Measurements from ENCODE around the gene PLAC9.
"Not testable (repeated sequence)": the region's sequence is repeated elsewhere in the genome, so short reads cannot be mapped to it uniquely, and the experiment has no call there.

The PLAC9 gene

DNA sequence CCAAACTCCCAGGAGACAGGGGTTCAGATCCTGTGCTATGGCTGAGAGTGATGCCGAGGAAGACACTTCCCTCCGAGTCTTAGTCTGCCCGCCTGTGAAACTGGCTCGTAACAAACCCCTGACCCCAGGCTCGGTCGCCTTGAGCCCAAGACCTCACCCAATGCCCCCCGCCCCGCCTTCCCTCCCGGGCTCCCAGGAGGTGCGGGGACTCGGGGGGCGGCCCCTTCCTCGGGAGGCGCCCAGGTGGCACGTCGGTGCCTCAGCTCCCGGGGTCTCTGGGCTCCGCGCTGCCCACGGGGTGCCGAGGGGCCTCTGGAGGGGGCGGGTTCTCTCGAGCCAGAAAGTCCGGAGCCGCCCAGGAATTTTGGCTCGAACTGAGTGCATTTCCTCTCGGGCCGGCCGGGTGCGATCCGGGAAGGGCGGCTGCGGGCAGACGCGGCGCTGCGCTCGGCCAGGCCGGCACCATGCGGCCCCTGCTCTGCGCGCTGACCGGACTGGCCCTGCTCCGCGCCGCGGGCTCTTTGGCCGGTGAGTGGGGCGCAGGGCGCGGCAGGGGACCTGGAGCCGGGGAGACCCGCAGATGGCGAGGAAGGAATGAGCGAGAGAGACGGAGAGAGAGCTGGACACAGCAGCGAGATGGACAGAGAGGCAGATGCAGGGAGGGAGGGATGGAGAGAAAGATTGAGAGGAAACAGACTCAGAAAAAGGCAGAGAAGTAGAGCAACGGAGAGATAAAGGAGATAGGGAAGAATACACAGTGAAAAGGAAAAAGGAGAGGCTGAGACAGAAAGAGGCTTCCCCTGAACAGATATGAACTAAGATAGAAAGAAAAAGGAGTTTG is at the start of gene PLAC9:
Gene PLAC9 (plus strand): TSS at position 432 of the 841 bp plus-strand sequence. CDS start 33 bp downstream, at position 465.
- DNase-seq = no peak

- DNase-seq = peak; percentile 32
These were observed 42.4 kb upstream of the PLAC9 start for GRCh38 chr10:80090121-80090520.

DNA sequence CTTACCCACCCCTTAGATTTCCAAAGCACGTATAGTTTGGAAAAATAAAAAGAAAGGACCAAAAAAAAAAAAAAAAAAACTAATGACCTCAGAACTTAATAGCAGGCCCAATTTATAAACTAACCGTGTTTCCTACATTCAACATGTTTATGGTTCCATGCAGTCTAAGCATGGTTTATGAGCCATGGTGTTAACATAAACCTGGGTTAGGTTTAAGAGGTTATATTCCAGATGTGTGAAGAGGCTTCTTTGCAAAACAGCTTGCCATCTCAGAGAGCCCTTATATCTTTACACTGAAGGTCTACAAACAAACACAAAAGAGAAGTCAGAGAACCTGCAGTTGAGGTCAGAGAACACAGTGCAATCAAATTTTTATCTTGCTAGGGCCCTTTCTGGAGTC is 38.3 kb upstream of the PLAC9 start:
- no peak for DNase-seq

DNA sequence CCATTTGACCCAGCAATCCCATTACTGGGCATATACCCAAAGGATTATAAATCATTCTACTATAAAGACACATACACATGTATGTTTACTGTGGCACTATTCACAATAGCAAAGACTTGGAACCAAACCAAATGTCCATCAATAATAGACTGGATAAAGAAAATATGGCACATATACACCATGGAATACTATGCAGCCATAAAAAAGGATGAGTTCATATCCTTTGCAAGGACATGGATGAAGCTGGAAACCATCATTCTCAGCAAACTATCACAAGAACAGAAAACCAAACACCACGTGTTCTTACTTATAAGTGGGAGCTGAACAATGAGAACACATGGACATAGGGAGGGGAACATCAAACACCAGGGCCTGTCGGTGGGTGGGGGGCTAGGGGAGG is 34.3 kb upstream of the PLAC9 start:
- not testable (repeated sequence) for DNase-seq

DNA sequence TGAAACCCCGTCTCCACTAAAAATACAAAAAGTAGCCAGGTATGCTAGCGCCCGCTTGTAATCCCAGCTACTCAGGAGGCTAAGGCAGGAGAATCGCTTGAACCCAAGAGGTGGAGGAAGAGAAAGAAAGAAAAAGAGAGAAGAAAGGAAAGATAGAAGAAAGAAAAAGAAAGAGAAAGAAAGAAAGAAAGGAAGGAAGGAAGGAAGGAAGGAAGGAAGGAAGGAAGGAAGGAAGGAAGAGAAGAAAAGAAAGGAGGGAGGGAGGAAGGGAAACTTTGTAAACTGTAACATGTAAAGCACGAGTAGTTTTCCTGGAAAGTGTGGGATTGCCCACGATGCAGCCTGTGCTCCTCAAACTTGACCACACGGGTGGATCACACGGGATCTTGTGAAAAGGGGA is 33.2 kb upstream of the PLAC9 start:
- not testable (repeated sequence) for DNase-seq

DNA sequence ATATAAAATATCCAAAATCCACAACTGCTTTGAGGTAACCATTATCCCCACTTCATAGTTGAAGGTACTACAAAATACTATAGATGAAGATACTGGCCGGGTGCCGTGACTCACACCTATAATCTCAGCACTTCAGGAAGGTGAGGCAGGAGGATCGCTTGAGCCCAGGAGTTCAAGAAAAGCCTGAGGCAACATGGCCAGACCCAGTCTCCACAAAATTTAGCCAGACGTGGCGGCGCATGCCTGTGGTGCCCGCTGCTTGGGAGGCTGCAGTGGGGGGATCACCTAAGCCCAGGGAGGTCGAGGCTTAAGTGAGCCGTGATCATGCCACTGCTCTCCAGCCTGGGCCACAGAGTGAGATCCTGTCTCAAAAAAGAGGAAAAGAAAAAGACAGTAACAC is 32.4 kb upstream of the PLAC9 start:
- DNase-seq = no peak

DNA sequence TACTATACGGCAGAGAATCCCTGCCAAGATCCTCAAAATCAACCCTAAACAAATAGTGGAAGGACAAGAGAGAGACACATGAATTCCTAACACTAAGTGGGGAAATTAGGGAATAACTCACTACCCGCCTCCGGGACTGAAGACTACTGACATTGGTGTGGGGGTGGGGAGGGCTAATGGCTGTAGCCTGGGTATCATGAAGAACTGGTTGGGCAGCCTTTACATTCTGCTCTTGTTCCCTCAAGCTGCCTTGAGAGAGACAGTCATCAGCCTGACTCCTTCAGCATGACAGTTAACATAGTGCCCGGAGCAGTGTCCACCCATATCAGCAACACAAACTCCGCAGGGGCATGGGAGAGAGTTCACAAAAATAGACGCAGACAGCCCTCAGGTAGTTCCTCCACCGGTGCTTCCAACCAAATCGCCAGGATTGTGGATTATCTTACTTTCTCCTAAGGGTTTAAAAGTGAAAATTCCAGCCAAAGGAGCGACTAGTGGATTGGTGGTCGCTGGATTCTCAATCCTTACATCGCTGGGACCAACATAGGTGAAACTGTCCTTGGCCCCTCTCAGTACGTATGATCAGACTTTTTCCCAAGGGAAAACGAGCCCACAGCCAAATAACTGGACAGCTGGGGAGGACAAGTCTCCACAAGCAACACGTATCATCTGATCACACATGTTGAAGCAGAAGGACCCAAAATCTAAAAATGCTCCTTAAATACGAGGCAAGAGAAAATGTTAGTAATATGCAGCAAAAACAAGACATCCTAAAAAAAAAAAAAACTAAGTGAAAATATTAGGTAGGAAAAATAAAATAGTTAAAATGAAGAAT is 31.5 kb upstream of the PLAC9 start:
- no peak for DNase-seq

- no peak for DNase-seq
These were observed 28.2 kb upstream of the PLAC9 start for GRCh38 chr10:80104066-80104926.

- no peak for DNase-seq
These were observed 23.8 kb upstream of the PLAC9 start for GRCh38 chr10:80108576-80109239.

DNA sequence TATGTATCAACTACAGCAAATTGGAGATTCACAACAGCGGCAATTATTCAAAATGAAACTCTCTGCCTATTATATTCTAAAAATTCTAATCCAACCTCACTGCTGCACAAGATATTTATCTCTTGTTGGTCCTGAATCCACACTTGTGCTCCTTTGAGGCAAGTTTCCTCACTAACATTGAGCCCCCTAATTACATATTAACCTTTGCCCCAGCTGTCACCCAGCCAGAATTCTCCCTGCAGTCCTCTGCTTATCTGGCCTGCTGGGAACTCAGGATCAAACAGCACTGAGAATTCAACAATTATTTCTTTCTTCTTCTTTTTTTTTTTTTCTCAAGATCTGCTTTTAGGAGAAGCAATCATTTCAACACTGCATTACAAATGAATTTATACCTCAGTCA is 21.5 kb upstream of the PLAC9 start:
- DNase-seq = no peak

GRCh38 chr10:80118669-80119068 is 13.9 kb upstream of the PLAC9 start:
- no peak for DNase-seq

DNA sequence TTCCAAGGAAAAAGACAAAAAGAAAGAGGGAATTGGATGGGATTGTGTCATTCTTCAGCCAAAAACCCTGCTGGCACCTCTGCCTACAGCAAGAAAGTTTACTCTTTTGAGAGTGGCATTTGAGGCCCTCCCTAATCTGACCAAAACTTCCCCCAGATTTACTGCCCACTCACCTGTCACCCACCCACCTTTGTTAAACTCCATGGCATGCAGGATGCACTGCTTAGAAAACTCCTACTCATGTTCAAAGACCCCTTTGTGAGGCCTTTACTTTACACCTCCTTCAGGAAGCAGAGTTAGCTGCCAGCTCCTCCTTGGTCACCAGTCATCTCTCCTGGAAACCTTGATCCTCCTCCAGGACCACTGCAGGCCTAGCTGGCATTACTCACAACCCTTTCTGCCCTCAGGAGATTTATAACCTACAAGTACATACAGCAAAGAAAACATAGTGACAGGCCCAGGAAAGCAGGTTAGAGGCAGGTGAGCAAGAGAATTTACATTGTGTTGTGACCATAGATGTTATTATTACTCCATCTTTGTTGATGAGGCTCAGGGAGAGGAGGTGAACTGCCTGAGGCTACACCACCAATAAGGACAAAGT is 10.3 kb upstream of the PLAC9 start:
- DNase-seq = no peak

GRCh38 chr10:80122746-80123145 is 9.8 kb upstream of the PLAC9 start:
- no peak for DNase-seq

DNA sequence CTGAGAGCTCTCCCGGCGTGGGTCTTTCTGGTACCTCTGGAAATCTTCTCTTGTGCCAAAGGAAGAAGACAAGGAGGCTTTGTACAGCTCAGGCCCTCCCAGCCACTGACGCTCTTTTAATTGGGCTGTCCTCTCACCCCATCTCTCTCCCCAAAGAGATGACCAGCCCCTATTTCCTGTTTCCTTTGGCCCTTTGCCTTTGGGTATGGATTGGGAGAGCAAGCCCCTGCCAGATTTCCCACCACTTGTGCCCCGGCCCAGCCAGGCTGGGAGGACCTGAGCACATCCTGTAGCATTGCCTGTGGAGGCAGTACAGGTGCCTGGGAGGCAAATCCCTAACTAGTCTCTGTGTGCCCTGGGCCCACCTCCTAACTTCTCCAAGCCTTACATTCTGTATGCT is 5.7 kb upstream of the PLAC9 start:
- no peak for DNase-seq

DNA sequence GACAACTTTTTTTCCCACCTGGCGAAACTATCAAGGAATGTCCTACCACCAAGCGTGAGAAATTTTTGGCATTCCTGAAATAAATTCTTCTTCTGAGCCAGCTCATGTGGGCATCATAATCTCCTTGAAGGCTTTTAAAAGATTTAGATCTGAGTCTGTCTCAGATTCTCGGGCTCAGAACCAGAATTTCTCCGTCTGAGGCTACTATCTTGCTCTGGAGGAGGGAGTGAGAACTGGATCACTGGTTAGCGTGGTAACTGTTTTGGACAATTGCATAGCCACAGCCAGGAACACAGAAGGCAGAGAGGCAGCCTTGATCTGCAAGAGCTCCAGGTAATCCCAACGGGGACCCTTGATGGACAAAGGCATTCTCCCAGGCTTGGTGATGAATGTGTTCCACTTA is 1.0 kb upstream of the PLAC9 start:
- DNase-seq = no peak

GRCh38 chr10:80133206-80133605 is 676 bp downstream of the PLAC9 start:
- no peak for DNase-seq

DNA sequence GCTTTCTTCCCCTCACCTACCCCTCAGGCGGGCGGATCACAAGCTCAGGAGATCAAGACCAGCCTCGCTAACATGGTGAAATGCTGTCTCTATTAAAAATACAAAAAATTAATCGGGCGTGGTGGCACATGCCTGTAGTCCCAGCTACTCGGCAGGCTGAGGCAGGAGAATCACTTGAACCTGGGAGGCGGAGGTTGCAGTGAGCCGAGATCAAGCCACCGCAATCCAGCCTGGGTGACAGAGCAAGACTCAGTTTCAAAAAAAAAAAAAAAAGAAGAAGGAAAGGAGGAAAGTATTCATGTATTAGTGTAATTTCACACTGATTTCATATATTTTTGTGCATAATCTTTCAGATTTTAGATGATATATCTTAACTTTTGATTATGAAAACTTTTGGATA is 1.2 kb downstream of the PLAC9 start:
- DNase-seq = not testable (repeated sequence)

DNA sequence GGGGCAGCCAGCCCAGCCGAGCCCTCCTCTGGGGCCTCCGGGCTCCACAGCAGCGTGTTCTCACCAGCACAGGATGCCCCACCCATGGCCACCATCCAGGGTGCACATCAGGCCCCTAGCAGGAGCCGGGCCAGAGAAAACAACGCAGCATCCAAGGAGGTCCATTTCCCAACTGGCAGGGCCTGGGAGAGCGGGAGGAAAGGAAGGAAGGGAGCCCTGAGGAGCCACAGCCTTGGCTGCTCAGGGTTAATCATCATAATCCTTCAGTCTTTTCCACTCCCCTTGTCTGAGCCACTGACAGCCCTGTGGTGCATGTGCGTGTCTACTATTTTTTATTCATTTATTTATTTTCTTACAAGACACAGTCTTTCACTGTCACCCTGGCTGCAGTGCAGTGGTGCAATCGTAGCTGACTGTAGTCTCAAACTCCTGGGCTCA is 3.6 kb downstream of the PLAC9 start:
- DNase-seq = no peak

GRCh38 chr10:80137031-80137862 is 4.7 kb downstream of the PLAC9 start:
- no peak for DNase-seq

- no peak for DNase-seq
These were observed 5.4 kb downstream of the PLAC9 start for GRCh38 chr10:80137920-80138319.

DNA sequence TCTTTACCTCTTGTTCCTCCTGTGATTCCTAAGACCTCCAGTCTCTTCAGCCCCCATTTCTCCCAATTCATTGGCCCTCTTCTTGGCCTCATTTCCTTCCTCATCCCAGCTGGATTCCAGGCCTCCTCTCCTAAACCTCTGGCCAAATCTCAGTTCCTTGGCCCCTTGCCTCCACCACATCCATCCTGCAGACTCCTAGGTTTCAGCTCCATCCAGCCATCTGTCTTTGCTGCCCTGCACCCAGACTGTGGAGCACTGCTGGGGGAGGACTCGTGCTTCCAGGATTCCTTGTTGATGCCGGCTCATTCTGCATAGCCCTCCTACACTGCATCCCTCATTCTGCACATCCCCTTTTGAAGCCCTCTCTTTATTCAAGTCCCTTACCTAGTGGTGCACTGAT is 6.7 kb downstream of the PLAC9 start:
- DNase-seq = no peak

Data from NCI-H1105 (cell line).